Right ventricle myocardium superior (tissue), 1 donor: Measurements from ENCODE around the gene ADAP2. TPM values are rescaled to one million over a fixed set of nuclear protein-coding genes. Genes with fewer than 3 reads are reported as not detected.

ENCODE experiments used
- ATAC-seq: fragments of 200-7000 bp; cut with Tn5 transposase; one replicate; pipeline ENCODE4 v1.9.1; 2020; ENCODE audit warnings: mild to moderate bottlenecking; ENCODE audit not compliant: poor library complexity
- DNase-seq: peaks from one replicate; pipeline ENCODE4 v3.0.0-alpha.2; 2020
- intact Hi-C: fragments of 100-400 bp; cut with DNase I; formaldehyde crosslinking; loops from one replicate; pipeline ENCODE4 v1.11.2; 2022
- total RNA-seq: library from RNA; stranded (reverse); fragmentation: NEBNext Ultra II Directional; extraction: Animal tissue kit (Norgen Biotek cat#: 25700); gene quantifications from one replicate; pipeline ENCODE4 v1.2.1, GENCODE V29; 2021
- donor health status: DM: no; HTN: yes; CAD: no; lungs with severe emphysema.

Gene ADAP2
- total RNA-seq, 1 donor from 2014 or later = 7.6 TPM

- DNase-seq = no peak
- ATAC-seq = no peak
- intact Hi-C loops = no loop called here
Measured at GRCh38 chr17:31002047-31002446, 80.3 kb downstream of the ADAP2 start.

- intact Hi-C loops = no loop called here
- ATAC-seq (no peak), DNase-seq (no peak)
Measured at GRCh38 chr17:31003225-31003866, 81.6 kb downstream of the ADAP2 start.

GRCh38 chr17:31004160-31004559, 82.4 kb downstream of the ADAP2 start:
- ATAC-seq = no peak
- DNase-seq = no peak
- intact Hi-C loops = no loop called here

- DNase-seq (no peak), ATAC-seq (no peak)
Measured at GRCh38 chr17:31007695-31008373, 86.1 kb downstream of the ADAP2 start.

GRCh38 chr17:31008374-31009041, 86.8 kb downstream of the ADAP2 start:
- intact Hi-C loops = no loop called here
- DNase-seq = peak; percentile 81
- ATAC-seq = peak; percentile 87

More at GRCh38 chr17:31007695-31008373, 86.1 kb downstream of the ADAP2 start:
- intact Hi-C loops = no loop called here

Other genes starting within 250 kb of the ADAP2 start
- gene CRLF3, start 97.3 kb upstream of the ADAP2 start, total RNA-seq = 6.4 TPM
- gene ATAD5, start 90.0 kb upstream of the ADAP2 start, total RNA-seq = 0.38 TPM
- 10.2 TPM for gene TEFM, start 15.7 kb upstream of the ADAP2 start, total RNA-seq
- gene RNF135, start 49.1 kb downstream of the ADAP2 start, total RNA-seq = 4.7 TPM
- gene NF1, start 173.0 kb downstream of the ADAP2 start, total RNA-seq = 38.9 TPM